ENCODE results near the gene ATG4B. TPM values are rescaled to one million over a fixed set of nuclear protein-coding genes. Genes with fewer than 3 reads are reported as not detected.

ATG4B gene
- total RNA-seq, 4 donors from 2014 or later: 44.2 to 72.1 (median 66.0) TPM

DNA sequence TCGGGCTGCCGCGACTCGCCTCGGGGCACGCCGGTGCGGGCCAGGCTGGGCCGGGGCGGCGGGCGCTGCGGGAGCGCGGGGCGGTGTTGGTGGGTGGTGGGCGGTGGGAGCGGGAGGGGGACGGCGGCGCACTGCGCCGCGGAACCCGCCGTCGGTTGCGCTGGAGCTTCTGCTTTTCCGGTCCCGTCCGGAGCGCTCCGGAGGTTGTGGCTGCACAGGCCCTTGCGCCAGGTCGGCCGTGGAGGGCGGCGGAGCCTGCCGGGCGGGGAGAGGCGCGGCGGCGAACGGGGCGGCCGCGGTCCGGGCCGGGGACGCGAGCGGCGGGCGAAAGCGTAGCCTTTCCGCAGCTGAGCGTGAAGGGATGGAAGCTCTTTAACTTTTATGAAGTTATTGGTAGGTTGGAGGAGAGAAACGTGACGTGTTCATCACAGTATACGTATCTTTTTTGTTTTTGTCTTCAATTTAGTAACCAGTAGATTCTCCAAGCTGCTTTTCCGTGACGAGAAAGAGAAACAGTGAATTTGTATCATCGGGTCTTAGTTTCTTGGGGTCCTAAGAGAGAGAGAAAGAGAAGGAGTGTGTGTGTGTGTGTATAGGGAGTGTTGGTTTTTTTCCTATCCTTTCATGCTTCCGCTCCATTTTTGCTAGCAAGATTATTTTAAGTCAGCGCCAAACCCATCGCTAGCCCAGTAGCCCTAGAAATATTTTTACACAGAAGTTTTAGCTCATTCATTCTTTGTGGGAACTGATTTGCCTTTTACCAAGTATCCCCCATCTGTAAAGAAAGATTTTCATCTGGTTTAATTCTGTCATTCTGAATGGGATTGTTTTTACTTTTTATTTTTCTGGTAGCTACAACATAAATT lies 535 bp downstream of the ATG4B start:
- TF ChIP-seq EP300 (IDR thresholded peaks at IDR 0.05): no peak
- TF ChIP-seq POLR2AphosphoS5 (IDR thresholded peaks at IDR 0.05): no peak
- TF ChIP-seq POLR2A (IDR thresholded peaks at IDR 0.05): no peak
- TF ChIP-seq CTCF (IDR thresholded peaks at IDR 0.05): no peak
- Histone ChIP-seq H3K36me3 (peaks cover 0 to 10% of the 10 kb centered on the region in 2 donors), H3K4me3 (peak overlapping the region; percentile 71 to 98), H3K9me3 (no peaks in the 10 kb centered on the region), H3K27ac (peak overlapping the region; percentile 86 to 99 (median 99)), H3K27me3 (no peaks in the 10 kb centered on the region), H3K4me1 (peaks cover 10 to 76% (median 34%) of the 10 kb centered on the region in 3 donors)
- WGBS, 2 donors (ENCODE audit: low coverage in 1 of 2): 1 to 3% methylated on average over 8 to 29 of the region's 67 CpGs
- peak; percentile 5 for ATAC-seq

DNA sequence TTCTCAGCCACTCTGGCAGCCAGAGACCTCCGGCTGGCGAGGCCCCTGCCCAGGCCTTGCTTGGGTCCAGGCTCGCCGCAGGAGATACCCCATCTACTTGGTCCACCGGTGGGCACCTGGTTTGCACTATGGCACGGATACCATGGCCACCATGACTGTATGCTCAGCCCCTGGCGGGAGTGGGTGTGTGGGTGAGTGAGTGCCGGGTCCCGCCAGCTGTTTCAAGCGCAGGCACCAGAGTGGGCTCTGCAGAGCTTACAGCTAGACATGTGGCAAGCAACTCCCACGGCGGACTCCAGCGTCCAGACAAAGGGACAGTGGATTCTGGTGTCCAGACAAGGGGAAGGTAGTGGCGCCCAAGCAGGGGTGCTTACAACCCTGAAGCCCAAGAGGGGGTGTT lies 1.4 kb downstream of the ATG4B start:
- ATAC-seq: no peak
- H3K4me1 ChIP-seq: peaks cover 10 to 68% (median 34%) of the 10 kb centered on the region in 3 donors
- no peaks in the 10 kb centered on the region for H3K9me3 ChIP-seq
- WGBS, 2 donors (ENCODE audit: low coverage in 1 of 2): 89% methylated on average over 5 of the region's 14 CpGs; no CpG with 5 or more reads in 1 of the 2 donors
- no peak for TF ChIP-seq POLR2A (IDR thresholded peaks at IDR 0.05)
- no peak for TF ChIP-seq POLR2AphosphoS5 (IDR thresholded peaks at IDR 0.05)
- TF ChIP-seq CTCF (IDR thresholded peaks at IDR 0.05): no peak
- no peak for TF ChIP-seq EP300 (IDR thresholded peaks at IDR 0.05)
- H3K4me3 ChIP-seq: peak overlapping the region in 1 of 2 donors; percentile 98
- peaks cover 0 to 1% of the 10 kb centered on the region in 2 donors for H3K36me3 ChIP-seq
- H3K27me3 ChIP-seq: no peaks in the 10 kb centered on the region
- peak overlapping the region in 1 of 4 donors; percentile 7 for H3K27ac ChIP-seq

GRCh38 chr2:241639385-241639784 lies 1.9 kb downstream of the ATG4B start:
- Histone ChIP-seq H3K4me1 (peaks cover 10 to 63% (median 34%) of the 10 kb centered on the region in 3 donors), H3K36me3 (no peaks in the 10 kb centered on the region), H3K9me3 (no peaks in the 10 kb centered on the region), H3K27me3 (no peaks in the 10 kb centered on the region), H3K4me3 (peak overlapping the region in 1 of 2 donors; percentile 98), H3K27ac (peak overlapping the region in 1 of 4 donors; percentile 7)
- ATAC-seq: no peak
- no peak for TF ChIP-seq POLR2AphosphoS5 (IDR thresholded peaks at IDR 0.05)
- no peak for TF ChIP-seq EP300 (IDR thresholded peaks at IDR 0.05)
- no peak for TF ChIP-seq POLR2A (IDR thresholded peaks at IDR 0.05)
- TF ChIP-seq CTCF (IDR thresholded peaks at IDR 0.05): no peak
- 89 to 100% methylated on average over 1 to 2 of the region's 7 CpGs for WGBS, 2 donors (ENCODE audit: low coverage in 1 of 2)

DNA sequence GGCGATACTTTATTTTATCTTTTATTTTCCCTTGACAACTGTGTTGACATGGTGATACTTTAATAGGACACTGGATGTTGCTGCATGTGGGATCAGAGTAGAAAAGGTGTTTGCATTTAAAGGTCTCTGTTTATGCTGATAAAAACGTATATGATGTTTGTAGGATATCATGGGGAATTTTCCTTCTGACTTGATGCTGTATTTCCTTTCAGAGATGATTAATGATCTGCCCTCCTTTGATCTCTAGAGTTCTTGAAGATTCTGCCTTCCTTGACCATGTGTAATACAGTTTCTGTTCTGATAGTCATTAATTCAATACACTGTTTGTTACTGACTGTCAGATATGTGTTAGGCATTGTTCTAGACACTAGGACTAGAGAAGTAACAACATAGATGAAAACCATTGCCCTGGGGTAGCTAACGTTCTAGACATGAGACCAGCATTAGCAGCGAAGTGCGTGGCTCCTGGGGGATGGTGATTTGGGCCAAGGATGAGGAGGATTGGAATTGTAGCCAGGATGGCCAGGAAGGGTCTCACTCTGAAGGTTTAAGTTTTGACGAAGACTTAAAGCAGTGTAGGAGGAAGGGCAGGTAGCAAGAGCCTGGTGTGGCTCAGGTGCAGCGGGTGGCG lies 2.8 kb downstream of the ATG4B start:
- Histone ChIP-seq H3K27ac (peak overlapping the region in 3 of 4 donors; percentile 56 to 65 (median 56)), H3K27me3 (no peaks in the 10 kb centered on the region), H3K9me3 (no peaks in the 10 kb centered on the region), H3K36me3 (no peaks in the 10 kb centered on the region), H3K4me1 (peaks cover 10 to 58% (median 30%) of the 10 kb centered on the region in 3 donors), H3K4me3 (no peak overlapping the region)
- WGBS, 2 donors (ENCODE audit: low coverage in 1 of 2): 66 to 83% methylated on average over 5 to 8 of the region's 8 CpGs
- TF ChIP-seq EP300 (IDR thresholded peaks at IDR 0.05): no peak
- no peak for TF ChIP-seq POLR2AphosphoS5 (IDR thresholded peaks at IDR 0.05)
- no peak for TF ChIP-seq CTCF (IDR thresholded peaks at IDR 0.05)
- TF ChIP-seq POLR2A (IDR thresholded peaks at IDR 0.05): no peak
- no peak for ATAC-seq
